Pancreas (tissue), 10 donors: ENCODE data around the gene RAD52. TPM values are rescaled to one million over a fixed set of nuclear protein-coding genes. Genes with fewer than 3 reads are reported as not detected.

Source experiments
- ATAC-seq, 4 donors: fragments of 200-7000 bp; cut with Tn5 transposase; one replicate each; pipeline versions ENCODE4 v1.8.0 to v1.9.1; 2020; ENCODE audit warnings: mild to moderate bottlenecking in 4 of 4, moderate library complexity in 4 of 4
- DNase-seq, 6 donors: peaks; one replicate each; pipeline ENCODE4 v3.0.0-alpha.2; 2020
- FAIRE-seq: peaks from 2 replicates; lab custom pipeline; 2012; peaks lifted over from hg19 to GRCh38; lab: Jason Lieb, UNC
- H3K27ac ChIP-seq, 4 donors: fragments of 200-600 bp; sonication (generic); 1 replicate in 3 of 4; 2 replicates in 1 of 4; pipeline versions ENCODE4 v1.5.0 to v1.8.0; 2020
- H3K27me3 ChIP-seq, 4 donors: fragments of 200-600 bp; one replicate each; pipeline ENCODE4 v1.8.0; 2021
- H3K36me3 ChIP-seq, 3 donors: fragments of 200-600 bp; sonication (generic) in 1 of 3; one replicate each; pipeline versions ENCODE4 v1.5.0 to v1.8.0; 2020 to 2021
- H3K4me1 ChIP-seq, 3 donors: fragments of 200-600 bp; one replicate each; pipeline ENCODE4 v1.8.0; 2021
- H3K4me3 ChIP-seq, 4 donors: fragments of 200-600 bp; sonication (generic) in 2 of 4; one replicate each; pipeline versions ENCODE4 v1.5.0 to v1.8.0; 2020 to 2021
- H3K9me3 ChIP-seq, 4 donors: fragments of 200-600 bp; one replicate each; pipeline ENCODE4 v1.8.0; 2021
- WGBS, 2 donors: extraction: QIAGEN DNeasy Blood & Tissue Kit; methylation state at CpG; one replicate each; pipeline ENCODE4 v1.1.7; 2013; 5-methylcytosine and 5-hydroxymethylcytosine counted together
- intact Hi-C, 3 donors: fragments of 100-400 bp; cut with DNase I; formaldehyde crosslinking; loops; one replicate each; pipeline versions ENCODE4 v1.11.1 to v1.14.2; 2022
- polyA plus RNA-seq, 2 donors: library from polyadenylated mRNA; stranded (reverse); fragments of 200-250 nt; gene quantifications; one replicate each; pipeline ENCODE4 v1.2.3, GENCODE V29; 2013
- total RNA-seq, 6 donors: library from RNA; stranded (reverse); fragmentation: NEBNext Ultra II Directional in 4 of 6; extraction: Animal tissue kit (Norgen Biotek cat#: 25700) in 4 of 6; gene quantifications; one replicate each; pipeline versions ENCODE4 v1.2.1 to v1.2.4, GENCODE V29; 2021 to 2023
- TF ChIP-seq, protein P1 (sequence below), 4 donors: fragments of 200-600 bp; sonication (generic) in 3 of 4; IDR thresholded peaks; one replicate each; pipeline versions ENCODE4 v1.5.0 to v1.8.0; 2021; ENCODE audit warnings: antibody characterized with exemption in 4 of 4
- donor health status: healthy with polysubstance abuse.
- donor health status: DM: no; HTN: no; CAD: no; lungs with moderate emphysema.
- donor health status: DM: no; HTN: no; CAD: no.
- donor health status: control.
- donor health status: control.
- donor health status: Bipolar disorder and iron deficiency.
- donor health status: DM: yes; HTN: yes; CAD: no.
- donor health status: DM: no; HTN: no; CAD: no.
- donor health status: DM: no; HTN: no; CAD: no.
- donor health status: DM: yes; HTN: yes; CAD: no.

RAD52 gene
- total and polyA plus RNA-seq, 8 donors = 5.0 to 15.5 (median 7.2) TPM

DNA sequence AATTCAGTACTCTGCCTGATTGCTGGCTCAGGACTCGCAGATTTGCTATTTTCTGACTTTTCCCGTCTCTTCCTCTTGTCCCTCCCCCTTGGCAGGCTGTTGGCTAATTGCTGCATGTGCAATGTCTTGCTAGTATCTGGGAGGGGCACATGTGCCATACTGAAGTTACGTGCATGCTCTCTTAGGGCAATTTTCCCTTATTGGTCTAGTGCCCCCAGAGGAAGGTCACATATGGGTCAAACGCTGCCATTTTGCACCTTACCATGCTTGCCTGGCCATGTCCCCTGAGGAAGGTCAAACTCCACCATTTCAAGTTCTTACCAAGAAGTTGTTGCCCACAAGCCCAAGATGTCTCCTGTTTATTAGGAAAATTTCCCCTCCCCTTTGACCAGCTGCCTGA lies 27.7 kb upstream of the RAD52 start:
- no peaks in the 10 kb centered on the region for H3K9me3 ChIP-seq
- H3K27ac ChIP-seq = no peak overlapping the region
- FAIRE-seq (no peak), ATAC-seq (no peak), DNase-seq (no peak)
- intact Hi-C loops = no loop called here
- H3K36me3 ChIP-seq = no peaks in the 10 kb centered on the region
- H3K27me3 ChIP-seq = no peaks in the 10 kb centered on the region
- no peaks in the 10 kb centered on the region for H3K4me1 ChIP-seq
- no peak overlapping the region for H3K4me3 ChIP-seq
- 97 to 98% methylated on average over 4 of the region's 4 CpGs for WGBS, 2 donors
- TF ChIP-seq, protein P1, sequence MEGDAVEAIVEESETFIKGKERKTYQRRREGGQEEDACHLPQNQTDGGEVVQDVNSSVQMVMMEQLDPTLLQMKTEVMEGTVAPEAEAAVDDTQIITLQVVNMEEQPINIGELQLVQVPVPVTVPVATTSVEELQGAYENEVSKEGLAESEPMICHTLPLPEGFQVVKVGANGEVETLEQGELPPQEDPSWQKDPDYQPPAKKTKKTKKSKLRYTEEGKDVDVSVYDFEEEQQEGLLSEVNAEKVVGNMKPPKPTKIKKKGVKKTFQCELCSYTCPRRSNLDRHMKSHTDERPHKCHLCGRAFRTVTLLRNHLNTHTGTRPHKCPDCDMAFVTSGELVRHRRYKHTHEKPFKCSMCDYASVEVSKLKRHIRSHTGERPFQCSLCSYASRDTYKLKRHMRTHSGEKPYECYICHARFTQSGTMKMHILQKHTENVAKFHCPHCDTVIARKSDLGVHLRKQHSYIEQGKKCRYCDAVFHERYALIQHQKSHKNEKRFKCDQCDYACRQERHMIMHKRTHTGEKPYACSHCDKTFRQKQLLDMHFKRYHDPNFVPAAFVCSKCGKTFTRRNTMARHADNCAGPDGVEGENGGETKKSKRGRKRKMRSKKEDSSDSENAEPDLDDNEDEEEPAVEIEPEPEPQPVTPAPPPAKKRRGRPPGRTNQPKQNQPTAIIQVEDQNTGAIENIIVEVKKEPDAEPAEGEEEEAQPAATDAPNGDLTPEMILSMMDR (IDR thresholded peaks at IDR 0.05) = no peak

DNA sequence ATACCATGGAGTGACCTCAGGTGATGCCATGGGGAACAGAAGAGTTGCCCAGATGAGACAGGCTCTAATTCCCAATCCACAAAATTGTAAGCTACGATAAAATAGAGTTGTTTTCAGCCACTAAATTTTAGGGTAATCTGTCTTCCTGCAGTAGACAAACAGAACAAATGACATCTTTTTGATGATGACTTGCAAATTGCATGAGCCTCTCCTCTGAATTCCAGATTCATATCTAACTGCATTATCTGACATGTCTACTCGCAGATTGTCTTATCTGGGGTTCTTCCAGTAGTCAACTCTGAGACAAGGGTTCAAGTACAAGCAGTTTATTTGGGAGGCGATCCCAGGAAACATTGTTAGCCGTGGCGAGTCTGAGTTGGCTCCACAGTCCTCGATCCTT lies 27.1 kb upstream of the RAD52 start:
- no peak for FAIRE-seq

DNA sequence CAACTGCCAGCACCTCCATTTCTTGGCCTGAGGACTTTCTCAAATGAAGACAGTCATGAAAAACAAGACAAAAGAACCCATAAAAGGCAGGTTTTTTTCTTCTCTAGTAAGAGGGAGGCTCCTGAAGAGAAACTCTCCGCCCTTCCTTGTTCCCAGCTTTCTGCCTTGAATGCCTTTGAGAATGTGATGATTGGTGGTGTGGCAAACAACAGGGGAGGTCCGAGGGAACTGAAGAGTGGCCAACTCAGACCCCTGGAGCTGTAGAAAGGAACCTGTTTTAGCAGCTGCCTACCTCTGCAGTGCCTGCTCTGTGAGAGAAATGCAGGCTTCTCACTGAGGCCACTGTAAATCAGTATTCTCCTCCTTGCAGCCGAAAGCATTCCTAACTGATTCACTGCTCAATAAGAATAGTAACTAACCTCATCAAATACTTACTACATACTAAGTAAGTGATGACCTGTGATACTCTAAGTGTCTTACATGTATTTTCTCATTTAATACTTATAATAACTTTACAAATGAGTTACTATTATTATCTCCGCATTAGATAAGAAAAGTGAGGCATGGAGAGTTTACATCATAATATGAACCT lies 24.9 kb upstream of the RAD52 start:
- no peaks in the 10 kb centered on the region for H3K27me3 ChIP-seq
- H3K36me3 ChIP-seq = no peaks in the 10 kb centered on the region
- ATAC-seq (no peak), DNase-seq (no peak), FAIRE-seq (no peak)
- no peak overlapping the region for H3K4me3 ChIP-seq
- 84 to 91% methylated on average over 4 of the region's 4 CpGs for WGBS, 2 donors
- intact Hi-C loops = no loop called here
- TF ChIP-seq, protein P1 (IDR thresholded peaks at IDR 0.05) = no peak
- no peak overlapping the region for H3K27ac ChIP-seq
- H3K9me3 ChIP-seq = no peaks in the 10 kb centered on the region
- H3K4me1 ChIP-seq = no peaks in the 10 kb centered on the region

More for the DNA sequence above, 27.1 kb upstream of the RAD52 start:
- no peaks in the 10 kb centered on the region for H3K36me3 ChIP-seq
- ATAC-seq = no peak
- no peak overlapping the region for H3K27ac ChIP-seq
- H3K9me3 ChIP-seq = no peaks in the 10 kb centered on the region
- DNase-seq = no peak
- WGBS, 2 donors = 88 to 89% methylated on average over 6 of the region's 6 CpGs
- no peak overlapping the region for H3K4me3 ChIP-seq
- TF ChIP-seq, protein P1 (IDR thresholded peaks at IDR 0.05) = no peak
- intact Hi-C loops = no loop called here
- H3K4me1 ChIP-seq = no peaks in the 10 kb centered on the region
- no peaks in the 10 kb centered on the region for H3K27me3 ChIP-seq

DNA sequence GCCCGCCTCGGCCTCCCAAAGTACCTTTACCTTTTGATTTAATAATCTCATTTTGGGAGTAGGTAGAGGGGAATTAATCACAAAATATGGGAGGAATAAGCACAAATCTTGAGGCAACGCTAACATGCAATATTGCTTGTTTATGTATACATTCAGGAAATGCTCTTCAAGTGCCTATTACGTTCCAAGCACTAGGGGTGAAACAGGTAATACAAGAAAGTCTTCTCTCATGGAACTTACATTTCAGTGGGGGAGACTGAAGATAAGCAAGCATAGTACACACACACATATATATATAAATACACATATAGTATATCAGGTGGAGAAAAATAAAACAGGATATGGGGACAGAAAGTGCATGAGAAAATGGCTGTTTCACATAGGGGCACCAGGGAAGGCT lies 22.5 kb upstream of the RAD52 start:
- 94 to 95% methylated on average over 4 of the region's 4 CpGs for WGBS, 2 donors
- FAIRE-seq = no peak
- TF ChIP-seq, protein P1 (IDR thresholded peaks at IDR 0.05) = no peak
- no peaks in the 10 kb centered on the region for H3K27me3 ChIP-seq
- no peak overlapping the region for H3K4me3 ChIP-seq
- intact Hi-C loops = no loop called here
- ATAC-seq = no peak
- H3K4me1 ChIP-seq = no peaks in the 10 kb centered on the region
- no peak for DNase-seq
- H3K36me3 ChIP-seq = no peaks in the 10 kb centered on the region
- no peak overlapping the region for H3K27ac ChIP-seq
- no peaks in the 10 kb centered on the region for H3K9me3 ChIP-seq

DNA sequence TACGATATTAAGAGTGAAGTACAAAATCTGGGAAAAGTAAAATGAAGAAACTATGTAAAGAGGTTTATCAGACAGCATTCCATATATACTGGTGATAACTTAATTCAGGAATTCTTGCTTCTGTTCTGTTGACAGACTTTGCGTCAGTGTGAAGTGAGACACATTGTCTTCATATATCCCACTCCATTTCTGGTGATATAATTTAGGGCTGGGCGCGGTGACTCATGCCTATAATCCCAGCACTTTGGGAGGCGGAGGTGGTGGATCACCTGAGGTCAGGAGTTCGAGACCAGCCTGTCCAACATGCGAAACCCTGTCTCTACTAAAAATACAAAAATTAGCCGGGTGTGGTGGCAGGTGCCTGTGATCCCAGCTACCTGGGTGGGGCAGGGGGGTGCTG lies 20.3 kb upstream of the RAD52 start:
- H3K4me3 ChIP-seq = no peak overlapping the region
- intact Hi-C loops = no loop called here
- no peaks in the 10 kb centered on the region for H3K27me3 ChIP-seq
- DNase-seq (no peak), ATAC-seq (no peak), FAIRE-seq (no peak)
- no peak overlapping the region for H3K27ac ChIP-seq
- TF ChIP-seq, protein P1 (IDR thresholded peaks at IDR 0.05) = no peak
- no peaks in the 10 kb centered on the region for H3K4me1 ChIP-seq
- 79 to 88% methylated on average over 8 of the region's 8 CpGs for WGBS, 2 donors
- no peaks in the 10 kb centered on the region for H3K36me3 ChIP-seq
- no peaks in the 10 kb centered on the region for H3K9me3 ChIP-seq
